SK-N-SH (cell line): ENCODE results near the gene ASTN2. TPM values are rescaled to one million over a fixed set of nuclear protein-coding genes. Genes with fewer than 3 reads are reported as not detected.

Experiments
- CTCF ChIA-PET: fragments of 300-600, 350-600 bp; formaldehyde crosslinking; extraction: SDS; loops from one replicate; lab custom pipeline; 2021; lab: Yijun Ruan, JAX
- POLR2A ChIA-PET: fragments of 350-600 bp; sonication (Branson Sonifier 250); formaldehyde crosslinking; extraction: SDS; loops from one replicate; lab custom pipeline; 2020; ENCODE audit warnings: antibody characterized with exemption, inconsistent platforms; lab: Yijun Ruan, JAX
- DNase-seq: peaks from one replicate; pipeline ENCODE4 v3.0.0; 2012
- H2AFZ ChIP-seq: fragments of 200-600 bp; sonication (generic); 2 replicates; pipeline ENCODE4 v1.8.1; 2016; ENCODE audit warnings: antibody characterized with exemption, mild to moderate bottlenecking, low read depth
- H3F3A ChIP-seq: fragments of 200-600 bp; sonication (generic); replicated peaks from 2 replicates; pipeline ENCODE3; 2016; ENCODE audit warnings: antibody characterized with exemption, mild to moderate bottlenecking; ENCODE audit not compliant: insufficient read depth
- H3K27ac ChIP-seq, 2 experiments: fragments of 200-500 bp in 1 of 2; fragments of 200-600 bp in 1 of 2; sonication (Bioruptor generic) in 1 of 2; sonication (generic), shearing (Covaris generic) in 1 of 2; 2 replicates each; pipeline versions ENCODE4 v1.5.1 to v1.6.1; 2014 to 2016; ENCODE audit warnings: low read depth in 2 of 2, inconsistent platforms in 1 of 2, low read length in 1 of 2, mild to moderate bottlenecking in 1 of 2, mixed read lengths in 1 of 2
- H3K27me3 ChIP-seq: fragments of 200-600 bp; sonication (generic), shearing (Covaris generic); 2 replicates; pipeline ENCODE4 v1.6.1; 2016; ENCODE audit warnings: mixed run types; ENCODE audit not compliant: insufficient read depth
- H3K36me3 ChIP-seq, 2 experiments: fragments of 200-500 bp in 1 of 2; fragments of 200-600 bp in 1 of 2; sonication (Bioruptor generic) in 1 of 2; sonication (generic) in 1 of 2; replicated peaks in 1 of 2; 2 replicates each; pipeline versions ENCODE3 to v1.5.1; 2014 to 2016; ENCODE audit warnings: low read length in 1 of 2, mild to moderate bottlenecking in 1 of 2; ENCODE audit not compliant: insufficient read depth in 2 of 2, control insufficient read depth in 1 of 2
- H3K4me1 ChIP-seq, 2 experiments: fragments of 200-500 bp in 1 of 2; fragments of 200-600 bp in 1 of 2; sonication (Bioruptor generic) in 1 of 2; sonication (generic), shearing (Covaris generic) in 1 of 2; 2 replicates each; pipeline versions ENCODE4 v1.5.1 to v1.6.1; 2014 to 2016; ENCODE audit warnings: low read depth in 1 of 2, low read length in 1 of 2, mixed run types in 1 of 2; ENCODE audit not compliant: insufficient read depth in 2 of 2, control insufficient read depth in 1 of 2
- H3K4me2 ChIP-seq: fragments of 200-600 bp; sonication (generic), shearing (Covaris generic); 2 replicates; pipeline ENCODE4 v1.6.1; 2017; ENCODE audit warnings: mixed run types
- H3K4me3 ChIP-seq, 2 experiments: fragments of 200-500 bp in 1 of 2; fragments of 200-600 bp in 1 of 2; sonication (Bioruptor generic) in 1 of 2; sonication (generic), shearing (Covaris generic) in 1 of 2; 2 replicates each; pipeline versions ENCODE4 v1.5.1 to v1.8.1; 2014 to 2016; ENCODE audit warnings: low read depth in 2 of 2, inconsistent platforms in 1 of 2, low read length in 1 of 2, mild to moderate bottlenecking in 1 of 2, mixed read lengths in 1 of 2, moderate library complexity in 1 of 2
- H3K79me2 ChIP-seq: fragments of 200-600 bp; sonication (generic); 2 replicates; pipeline ENCODE4 v1.8.1; 2017; ENCODE audit warnings: mild to moderate bottlenecking; ENCODE audit not compliant: insufficient read depth
- H3K9ac ChIP-seq: fragments of 200-600 bp; sonication (generic); 2 replicates; pipeline ENCODE4 v1.6.1; 2017; ENCODE audit warnings: mixed run types
- H3K9me2 ChIP-seq: fragments of 200-600 bp; sonication (generic); 2 replicates; pipeline ENCODE4 v1.6.1; 2017; ENCODE audit warnings: mixed run types
- H3K9me3 ChIP-seq: fragments of 200-600 bp; sonication (generic); 2 replicates; pipeline ENCODE4 v1.6.1; 2017; ENCODE audit warnings: mixed run types, mild to moderate bottlenecking, moderate library complexity
- H4K20me1 ChIP-seq: fragments of 200-600 bp; sonication (generic); 2 replicates; pipeline ENCODE4 v1.6.1; 2017; ENCODE audit warnings: mild to moderate bottlenecking, mixed run types; ENCODE audit not compliant: insufficient read depth
- EP300 ChIP-seq, 2 experiments: IDR thresholded peaks; 2 replicates each; pipeline versions ENCODE4 v1.4.0 to v1.6.1; 2012; ENCODE audit warnings: borderline replicate concordance in 1 of 2, low read depth in 1 of 2, low read length in 1 of 2
- EZH2phosphoT487 ChIP-seq: fragments of 200-600 bp; sonication (generic); IDR thresholded peaks from 2 replicates; pipeline ENCODE4 v1.6.1; 2017; ENCODE audit warnings: low read depth, mixed run types, mild to moderate bottlenecking, antibody characterized with exemption, moderate library complexity, borderline replicate concordance
- FOXM1 ChIP-seq: IDR thresholded peaks from 2 replicates; pipeline ENCODE4 v1.4.0; 2012; ENCODE audit warnings: low read depth, mild to moderate bottlenecking
- GABPA ChIP-seq: IDR thresholded peaks from 2 replicates; pipeline ENCODE4 v1.4.0; 2012; ENCODE audit warnings: low read depth, mild to moderate bottlenecking
- GATA2 ChIP-seq: sonication (generic); formaldehyde crosslinking; IDR thresholded peaks from 2 replicates; pipeline ENCODE4 v1.5.0; 2020; ENCODE audit warnings: mild to moderate bottlenecking, missing genetic modification reagents
- MEF2A ChIP-seq: IDR thresholded peaks from 2 replicates; pipeline ENCODE4 v1.4.0; 2012; ENCODE audit warnings: low read depth, borderline replicate concordance
- NFIC ChIP-seq: IDR thresholded peaks from 2 replicates; pipeline ENCODE4 v1.4.0; 2012; ENCODE audit warnings: borderline replicate concordance
- RAD21 ChIP-seq: IDR thresholded peaks from 2 replicates; pipeline ENCODE4 v1.6.1; 2012; ENCODE audit warnings: mild to moderate bottlenecking, low read length
- RCOR1 ChIP-seq: fragments of 150-350 bp; IDR thresholded peaks from 2 replicates; pipeline ENCODE4 v1.6.1; 2017; ENCODE audit warnings: antibody characterized with exemption, low read length
- REST ChIP-seq: IDR thresholded peaks from 2 replicates; pipeline ENCODE4 v1.6.1; 2012; ENCODE audit warnings: mild to moderate bottlenecking, low read depth, low read length, moderate library complexity
- RFX5 ChIP-seq: IDR thresholded peaks from 2 replicates; pipeline ENCODE4 v1.6.1; 2012; ENCODE audit warnings: mild to moderate bottlenecking, improper control_type of control experiment, low read length
- RXRA ChIP-seq: IDR thresholded peaks from 2 replicates; pipeline ENCODE4 v1.4.0; 2012; ENCODE audit warnings: low read depth, mild to moderate bottlenecking, borderline replicate concordance
- TAF1 ChIP-seq: IDR thresholded peaks from 2 replicates; pipeline ENCODE4 v1.6.1; 2012; ENCODE audit warnings: low read depth, mild to moderate bottlenecking, low read length, moderate library complexity, borderline replicate concordance
- TEAD4 ChIP-seq: IDR thresholded peaks from 2 replicates; pipeline ENCODE4 v1.4.0; 2012; ENCODE audit warnings: mild to moderate bottlenecking, borderline replicate concordance; ENCODE audit not compliant: insufficient read depth
- USF1 ChIP-seq: IDR thresholded peaks from 2 replicates; pipeline ENCODE4 v1.4.0; 2012; ENCODE audit warnings: low read depth, borderline replicate concordance
- WGBS: methylation state at CpG from one replicate; pipeline ENCODE4 v1.1.6; 2017; ENCODE audit warnings: low lambda C conversion rate; 5-methylcytosine and 5-hydroxymethylcytosine counted together
- polyA plus RNA-seq, 3 experiments: library from polyadenylated mRNA; depleted of rRNA; stranded (reverse); fragments of >200 nt; gene quantifications; 2 replicates each; pipeline ENCODE4 v1.2.3, GENCODE V29; 2012

The ASTN2 gene
- polyA plus RNA-seq, 1 of the 3 experiments (the other 2 are of a cell fraction) = 6.6 TPM

GRCh38 chr9:116721411-116721810 lies 693.4 kb downstream of the ASTN2 start:
- WGBS = 47% methylated on average over 3 of the region's 3 CpGs
- no peak overlapping the region for H2AFZ ChIP-seq

More at GRCh38 chr9:116721411-116721810, 693.4 kb downstream of the ASTN2 start:
- DNase-seq = no peak
- ChIA-PET CTCF (interaction anchor here (0.7 to 8.2 kb wide), 2 partner anchors 15 to 19 kb away, joined by 3 to 70 read pairs; no protein-coding TSS in a partner anchor), POLR2A (no interaction called here)
- H3K27ac ChIP-seq = no peak overlapping the region
- H3K36me3 ChIP-seq = peaks cover 0 to 2% of the 10 kb centered on the region in 2 experiments
- no peak overlapping the region for H3K4me2 ChIP-seq
- no peaks in the 10 kb centered on the region for H3F3A ChIP-seq
- H3K79me2 ChIP-seq = no peaks in the 10 kb centered on the region
- no peaks in the 10 kb centered on the region for H3K27me3 ChIP-seq
- H3K4me1 ChIP-seq = no peaks in the 10 kb centered on the region
- no peak for TF ChIP-seq FOXM1
- no peak for TF ChIP-seq GABPA
- TF ChIP-seq RAD21 = no peak
- TF ChIP-seq NFIC = no peak
- TF ChIP-seq EP300 (IDR thresholded peaks at IDR 0.05; ENCODE audit: borderline replicate concordance in 1 of 2, low read depth in 1 of 2, low read length in 1 of 2) = no peak
- TF ChIP-seq EZH2phosphoT487 = no peak
- no peak for TF ChIP-seq GATA2 (CRISPR knock-in tag)
- TF ChIP-seq TAF1 = no peak
- TF ChIP-seq RCOR1 = no peak
- no peak for TF ChIP-seq REST
- no peak for TF ChIP-seq TEAD4
- TF ChIP-seq RXRA = no peak
- TF ChIP-seq MEF2A = no peak
- no peak for TF ChIP-seq RFX5
- TF ChIP-seq USF1 = no peak
- TF ChIP-seq, all 33 proteins: peak for 0
- no peaks in the 10 kb centered on the region for H4K20me1 ChIP-seq
- no peaks in the 10 kb centered on the region for H3K9me3 ChIP-seq
- H3K4me3 ChIP-seq = no peak overlapping the region
- no peaks in the 10 kb centered on the region for H3K9me2 ChIP-seq
- no peak overlapping the region for H3K9ac ChIP-seq
